GM10266 (cell line): ENCODE results near the gene TSPAN18.

ENCODE experiments used
- DNase-seq: peaks from one replicate; pipeline ENCODE4 v3.0.0; 2012; ENCODE audit errors: extremely low spot score
- CTCF ChIP-seq: IDR thresholded peaks from 2 replicates; pipeline ENCODE4 v1.5.1; 2012; ENCODE audit warnings: mild to moderate bottlenecking, low read depth; ENCODE audit not compliant: control insufficient read depth, insufficient read depth; ENCODE audit errors: missing control alignments

TSPAN18 gene

DNA sequence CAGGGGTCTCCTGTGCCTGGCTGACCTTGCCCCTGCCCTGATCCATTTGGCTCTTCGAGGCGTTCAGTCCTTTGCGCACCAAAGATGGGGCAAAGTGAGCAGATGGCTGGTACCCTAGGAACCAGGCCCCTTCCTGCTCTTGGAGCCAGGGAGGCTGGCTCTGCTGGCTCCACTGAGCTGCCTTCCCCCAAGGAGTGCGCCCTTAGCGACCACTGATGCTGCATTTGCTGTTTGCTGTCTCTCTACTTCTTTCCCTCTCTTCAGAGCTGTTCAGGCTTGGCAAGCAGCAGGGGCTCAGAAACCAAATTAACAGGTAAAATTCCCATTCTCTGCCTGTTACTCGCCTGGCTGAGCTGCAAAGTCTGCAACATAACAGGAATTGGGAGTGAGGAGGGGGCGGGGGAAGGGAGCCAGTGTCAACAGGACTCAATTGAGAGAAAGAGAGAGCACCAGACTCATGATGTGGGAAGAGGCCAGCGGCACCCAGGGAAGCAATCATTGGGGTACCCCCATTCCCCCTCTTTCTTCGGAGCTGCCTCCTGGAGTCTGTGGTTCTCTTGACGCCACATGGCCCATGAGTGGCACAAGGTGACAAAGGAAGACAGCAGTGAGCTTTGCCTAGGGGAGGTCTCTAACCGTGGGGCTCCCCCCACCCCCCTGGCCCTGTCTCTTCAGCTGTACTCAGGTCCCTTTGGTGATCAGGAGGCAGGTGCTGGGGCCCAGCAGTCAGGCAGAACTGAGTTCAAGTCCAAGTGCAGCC, 121.6 kb downstream of the TSPAN18 start:
- TF ChIP-seq CTCF, result no peak
- DNase-seq, result no peak

GRCh38 chr11:44848963-44849350, 122.2 kb downstream of the TSPAN18 start:
- TF ChIP-seq CTCF, result no peak
- no peak for DNase-seq

DNA sequence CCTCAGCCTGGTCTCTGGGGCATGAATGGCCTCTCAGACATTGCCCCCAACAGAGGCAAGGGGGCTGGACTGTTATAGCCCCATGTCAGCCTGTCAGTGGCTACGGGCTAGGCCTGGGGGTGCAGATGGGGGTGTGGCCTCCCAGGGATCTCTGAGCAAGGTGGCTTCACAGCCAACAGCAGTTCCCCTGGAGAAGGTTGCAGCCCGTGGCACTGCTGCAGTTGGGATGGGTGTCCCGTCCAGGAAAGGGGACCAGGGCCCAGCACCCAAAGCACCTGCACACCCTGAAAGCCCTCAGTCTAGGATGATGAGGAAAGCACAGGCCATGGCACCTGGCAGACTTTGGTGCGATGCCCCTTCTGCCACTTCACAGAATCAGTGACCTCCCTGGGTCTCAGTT, 122.7 kb downstream of the TSPAN18 start:
- no peak for DNase-seq
- TF ChIP-seq CTCF, result no peak

- DNase-seq, result no peak
- no peak for TF ChIP-seq CTCF
Observed at GRCh38 chr11:44849922-44850321, 123.2 kb downstream of the TSPAN18 start.

DNA sequence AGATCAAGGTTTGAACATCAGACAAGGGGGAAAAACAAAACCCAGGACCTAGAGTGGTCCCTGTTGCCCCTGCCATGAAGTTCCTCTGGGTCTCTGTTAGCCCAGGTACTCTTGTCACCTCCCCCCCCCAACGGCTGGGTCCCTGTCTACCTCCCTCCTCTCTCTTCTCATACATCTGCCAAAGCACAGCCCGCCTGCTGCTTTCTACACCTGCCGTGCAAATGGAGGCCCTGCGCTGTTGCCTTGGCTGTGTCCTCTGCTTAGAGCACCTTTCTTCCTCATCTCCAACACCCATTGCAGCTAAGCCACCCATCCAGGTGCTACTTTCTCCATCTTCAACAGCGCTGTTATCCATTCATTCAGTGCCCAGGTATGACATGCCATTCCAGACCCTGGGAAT, 124.7 kb downstream of the TSPAN18 start:
- no peak for DNase-seq
- TF ChIP-seq CTCF, result no peak

GRCh38 chr11:44852159-44852747, 125.5 kb downstream of the TSPAN18 start:
- TF ChIP-seq CTCF, result no peak
- DNase-seq, result no peak

GRCh38 chr11:44852952-44853351, 126.2 kb downstream of the TSPAN18 start:
- DNase-seq, result no peak
- no peak for TF ChIP-seq CTCF
